Globus pallidus (tissue), 1 donor: Measurements from ENCODE around the gene STRN.

Experiments used
- DNase-seq: peaks from one replicate; pipeline ENCODE4 v3.0.0-alpha.2; 2015; ENCODE audit warnings: low spot score

The STRN gene

GRCh38 chr2:36797324-36798070, 168.8 kb downstream of the STRN start:
- no peak for DNase-seq
